HEK293 (cell line): ENCODE results near the gene PCCA.

ENCODE experiments used
- KLF9 ChIP-seq: fragments of 450-650 bp; formaldehyde crosslinking; IDR thresholded peaks from 2 replicates; pipeline ENCODE4 v1.5.1; 2016; ENCODE audit warnings: missing biosample characterization, missing genetic modification characterization, low read depth
- MEIS1 ChIP-seq: sonication (generic); formaldehyde crosslinking; IDR thresholded peaks from 2 replicates; pipeline ENCODE4 v1.8.1; 2022; ENCODE audit warnings: missing genetic modification reagents, mild to moderate bottlenecking, borderline replicate concordance
- ZNF114 ChIP-seq: fragments of 450-650 bp; formaldehyde crosslinking; IDR thresholded peaks from 2 replicates; pipeline ENCODE4 v1.5.0; 2017; ENCODE audit warnings: missing biosample characterization, missing genetic modification characterization
- ZNF169 ChIP-seq: fragments of 450-650 bp; formaldehyde crosslinking; IDR thresholded peaks from 2 replicates; pipeline ENCODE4 v1.5.1; 2016; ENCODE audit warnings: missing biosample characterization, missing genetic modification characterization
- ZNF239 ChIP-seq: fragments of 450-650 bp; formaldehyde crosslinking; IDR thresholded peaks from 2 replicates; pipeline ENCODE4 v1.5.1; 2016; ENCODE audit warnings: missing biosample characterization, missing genetic modification characterization
- ZNF274 ChIP-seq, 2 experiments: fragments of 200-500 bp in 1 of 2; fragments of 450-650 bp in 1 of 2; sonication (Bioruptor generic) in 1 of 2; formaldehyde crosslinking in 1 of 2; IDR thresholded peaks; 2 replicates each; pipeline versions ENCODE4 v1.5.1 to v1.6.1; 2014 to 2016; ENCODE audit warnings: borderline replicate concordance in 1 of 2, inconsistent platforms in 1 of 2, low read length in 1 of 2, missing biosample characterization in 1 of 2, missing genetic modification characterization in 1 of 2
- ZNF747 ChIP-seq: fragments of 450-650 bp; formaldehyde crosslinking; IDR thresholded peaks from 2 replicates; pipeline ENCODE4 v1.5.1; 2016; ENCODE audit warnings: missing biosample characterization, missing genetic modification characterization
- TF ChIP-seq, protein P1 (sequence below): fragments of 450-650 bp; formaldehyde crosslinking; IDR thresholded peaks from 2 replicates; pipeline ENCODE4 v1.5.1; 2016; ENCODE audit warnings: missing biosample characterization, missing genetic modification characterization
- TF ChIP-seq, protein P2 (sequence below): fragments of 450-650 bp; formaldehyde crosslinking; IDR thresholded peaks from 2 replicates; pipeline ENCODE4 v1.5.1; 2016; ENCODE audit warnings: missing biosample characterization, missing genetic modification characterization

DNA sequence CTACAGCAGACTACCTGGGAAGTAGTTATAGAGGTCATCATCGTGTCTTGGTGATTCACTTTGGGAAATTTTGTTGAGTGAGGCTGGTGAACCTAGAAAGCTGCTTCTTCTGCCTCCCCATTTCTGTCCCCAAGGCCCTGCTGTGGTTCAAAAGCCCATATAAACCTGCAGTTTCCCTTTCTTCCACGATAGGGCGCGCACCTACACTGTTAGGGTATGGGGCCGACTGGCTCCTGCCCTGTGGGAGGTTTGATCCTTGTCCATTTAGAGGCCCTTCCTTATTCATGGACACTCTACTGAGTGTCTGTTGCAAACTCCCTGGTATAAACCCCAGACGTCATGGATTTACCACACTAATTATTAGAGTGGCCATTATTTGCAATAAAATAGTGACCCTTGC, 307.9 kb downstream of the PCCA start:
- TF ChIP-seq, protein P1, sequence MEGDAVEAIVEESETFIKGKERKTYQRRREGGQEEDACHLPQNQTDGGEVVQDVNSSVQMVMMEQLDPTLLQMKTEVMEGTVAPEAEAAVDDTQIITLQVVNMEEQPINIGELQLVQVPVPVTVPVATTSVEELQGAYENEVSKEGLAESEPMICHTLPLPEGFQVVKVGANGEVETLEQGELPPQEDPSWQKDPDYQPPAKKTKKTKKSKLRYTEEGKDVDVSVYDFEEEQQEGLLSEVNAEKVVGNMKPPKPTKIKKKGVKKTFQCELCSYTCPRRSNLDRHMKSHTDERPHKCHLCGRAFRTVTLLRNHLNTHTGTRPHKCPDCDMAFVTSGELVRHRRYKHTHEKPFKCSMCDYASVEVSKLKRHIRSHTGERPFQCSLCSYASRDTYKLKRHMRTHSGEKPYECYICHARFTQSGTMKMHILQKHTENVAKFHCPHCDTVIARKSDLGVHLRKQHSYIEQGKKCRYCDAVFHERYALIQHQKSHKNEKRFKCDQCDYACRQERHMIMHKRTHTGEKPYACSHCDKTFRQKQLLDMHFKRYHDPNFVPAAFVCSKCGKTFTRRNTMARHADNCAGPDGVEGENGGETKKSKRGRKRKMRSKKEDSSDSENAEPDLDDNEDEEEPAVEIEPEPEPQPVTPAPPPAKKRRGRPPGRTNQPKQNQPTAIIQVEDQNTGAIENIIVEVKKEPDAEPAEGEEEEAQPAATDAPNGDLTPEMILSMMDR, result no peak
- no peak for TF ChIP-seq ZNF274 (IDR thresholded peaks at IDR 0.05; ENCODE audit: low read length)
- TF ChIP-seq ZNF274 (tag by site-specific recombination; IDR thresholded peaks at IDR 0.05; ENCODE audit: borderline replicate concordance), result no peak
- TF ChIP-seq ZNF747, result no peak
- TF ChIP-seq MEIS1 (CRISPR knock-in tag), result no peak
- TF ChIP-seq ZNF114 (tag by site-specific recombination), result no peak
- TF ChIP-seq, protein P2, sequence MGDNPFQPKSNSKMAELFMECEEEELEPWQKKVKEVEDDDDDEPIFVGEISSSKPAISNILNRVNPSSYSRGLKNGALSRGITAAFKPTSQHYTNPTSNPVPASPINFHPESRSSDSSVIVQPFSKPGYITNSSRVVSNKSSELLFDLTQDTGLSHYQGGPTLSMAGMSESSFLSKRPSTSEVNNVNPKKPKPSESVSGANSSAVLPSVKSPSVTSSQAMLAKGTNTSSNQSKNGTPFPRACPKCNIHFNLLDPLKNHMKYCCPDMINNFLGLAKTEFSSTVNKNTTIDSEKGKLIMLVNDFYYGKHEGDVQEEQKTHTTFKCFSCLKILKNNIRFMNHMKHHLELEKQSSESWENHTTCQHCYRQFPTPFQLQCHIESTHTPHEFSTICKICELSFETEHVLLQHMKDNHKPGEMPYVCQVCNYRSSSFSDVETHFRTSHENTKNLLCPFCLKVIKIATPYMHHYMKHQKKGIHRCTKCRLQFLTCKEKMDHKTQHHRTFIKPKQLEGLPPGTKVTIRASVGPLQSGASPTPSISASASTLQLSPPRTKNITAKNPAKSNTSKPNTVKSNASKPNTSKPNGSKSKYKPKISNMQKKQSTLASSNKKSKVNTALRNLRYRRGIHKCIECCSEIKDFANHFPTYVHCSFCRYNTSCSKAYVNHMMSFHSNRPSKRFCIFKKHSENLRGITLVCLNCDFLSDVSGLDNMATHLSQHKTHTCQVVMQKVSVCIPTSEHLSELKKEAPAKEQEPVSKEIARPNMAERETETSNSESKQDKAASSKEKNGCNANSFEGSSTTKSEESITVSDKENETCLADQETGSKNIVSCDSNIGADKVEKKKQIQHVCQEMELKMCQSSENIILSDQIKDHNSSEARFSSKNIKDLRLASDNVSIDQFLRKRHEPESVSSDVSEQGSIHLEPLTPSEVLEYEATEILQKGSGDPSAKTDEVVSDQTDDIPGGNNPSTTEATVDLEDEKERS (tag by site-specific recombination), result no peak
- TF ChIP-seq ZNF169 (tag by site-specific recombination), result no peak
- no peak for TF ChIP-seq ZNF239
- no peak for TF ChIP-seq KLF9 (tag by site-specific recombination)
